HepG2 (cell line): ENCODE measurements around the gene EMC1. TPM values are rescaled to one million over a fixed set of nuclear protein-coding genes. Genes with fewer than 3 reads are reported as not detected.

ENCODE experiments used
- ATF5 ChIP-seq: sonication (generic); formaldehyde crosslinking; IDR thresholded peaks from 2 replicates; pipeline ENCODE4 v1.4.0; 2020; ENCODE audit warnings: mild to moderate bottlenecking, low read depth, missing genetic modification reagents
- BRCA1 ChIP-seq: sonication (generic); formaldehyde crosslinking; IDR thresholded peaks from 2 replicates; pipeline ENCODE4 v1.4.0; 2020; ENCODE audit warnings: missing genetic modification reagents
- CENPX ChIP-seq: sonication (generic); formaldehyde crosslinking; IDR thresholded peaks from 2 replicates; pipeline ENCODE4 v1.9.0; 2021; ENCODE audit warnings: mild to moderate bottlenecking, missing genetic modification reagents, moderate library complexity
- DPF2 ChIP-seq: sonication (generic); formaldehyde crosslinking; IDR thresholded peaks from 2 replicates; pipeline ENCODE4 v1.4.0; 2020; ENCODE audit warnings: mild to moderate bottlenecking, low read depth, missing genetic modification reagents, borderline replicate concordance
- FOXJ3 ChIP-seq: sonication (generic); formaldehyde crosslinking; IDR thresholded peaks from 2 replicates; pipeline ENCODE4 v1.4.0; 2020; ENCODE audit warnings: missing genetic modification reagents, mild to moderate bottlenecking, borderline replicate concordance
- HNRNPH1 ChIP-seq: fragments of 200-400 bp; formaldehyde crosslinking; optimal IDR thresholded peaks from 2 replicates; pipeline ENCODE3; 2017; ENCODE audit warnings: mild to moderate bottlenecking, low read depth, low read length
- IKZF4 ChIP-seq: sonication (generic); formaldehyde crosslinking; IDR thresholded peaks from 2 replicates; pipeline ENCODE4 v1.5.1; 2020; ENCODE audit warnings: borderline replicate concordance, mild to moderate bottlenecking, low read depth, missing genetic modification reagents; ENCODE audit errors: not compliant biosample characterization
- PLRG1 ChIP-seq: fragments of 450-650 bp; conservative IDR thresholded peaks from 2 replicates; pipeline ENCODE4 v1.6.1; 2016
- RARA ChIP-seq: IDR thresholded peaks from 2 replicates; pipeline ENCODE4 v1.6.1; 2016; ENCODE audit warnings: missing genetic modification reagents, missing compliant biosample characterization
- ZBTB8A ChIP-seq: sonication (generic); formaldehyde crosslinking; IDR thresholded peaks from 2 replicates; pipeline ENCODE4 v1.4.0; 2020; ENCODE audit warnings: mild to moderate bottlenecking, low read depth, missing genetic modification reagents, borderline replicate concordance
- ZMAT3 ChIP-seq: sonication (generic); formaldehyde crosslinking; conservative IDR thresholded peaks from 2 replicates; pipeline ENCODE4 v1.7.0; 2021; ENCODE audit warnings: missing genetic modification reagents
- ZNF101 ChIP-seq: sonication (generic); formaldehyde crosslinking; IDR thresholded peaks from 2 replicates; pipeline ENCODE4 v1.4.0; 2020; ENCODE audit warnings: mild to moderate bottlenecking, low read depth, missing genetic modification reagents, borderline replicate concordance
- ZNF18 ChIP-seq: sonication (generic); formaldehyde crosslinking; IDR thresholded peaks from 2 replicates; pipeline ENCODE4 v1.8.0; 2022; ENCODE audit warnings: mild to moderate bottlenecking, missing genetic modification reagents; ENCODE audit not compliant: insufficient replicate concordance
- ZNF256 ChIP-seq: sonication (generic); formaldehyde crosslinking; conservative IDR thresholded peaks from 2 replicates; pipeline ENCODE4 v1.4.0; 2020; ENCODE audit warnings: missing genetic modification reagents
- ZNF264 ChIP-seq: sonication (generic); formaldehyde crosslinking; IDR thresholded peaks from 2 replicates; pipeline ENCODE4 v1.4.0; 2020; ENCODE audit warnings: missing genetic modification reagents
- ZNF484 ChIP-seq: sonication (generic); formaldehyde crosslinking; IDR thresholded peaks from 2 replicates; pipeline ENCODE4 v1.5.1; 2020; ENCODE audit warnings: mild to moderate bottlenecking, low read depth, missing genetic modification reagents, borderline replicate concordance
- ZNF570 ChIP-seq: sonication (generic); formaldehyde crosslinking; IDR thresholded peaks from 2 replicates; pipeline ENCODE4 v1.4.0; 2020; ENCODE audit warnings: mild to moderate bottlenecking, missing genetic modification reagents, borderline replicate concordance
- ZNF660 ChIP-seq: sonication (generic); formaldehyde crosslinking; IDR thresholded peaks from 2 replicates; pipeline ENCODE4 v1.5.1; 2020; ENCODE audit warnings: mild to moderate bottlenecking, low read depth, missing genetic modification reagents, borderline replicate concordance
- ZNF710 ChIP-seq: sonication (generic); formaldehyde crosslinking; IDR thresholded peaks from 2 replicates; pipeline ENCODE4 v1.5.0; 2020; ENCODE audit warnings: mild to moderate bottlenecking, missing genetic modification reagents, borderline replicate concordance
- ZNF784 ChIP-seq: sonication (generic); formaldehyde crosslinking; IDR thresholded peaks from 2 replicates; pipeline ENCODE4 v1.5.1; 2020; ENCODE audit warnings: missing genetic modification reagents, mild to moderate bottlenecking, borderline replicate concordance
- ZSCAN29 ChIP-seq: sonication (generic); formaldehyde crosslinking; conservative IDR thresholded peaks from 2 replicates; pipeline ENCODE4 v1.4.0; 2020; ENCODE audit warnings: mild to moderate bottlenecking, missing genetic modification reagents
- polyA plus RNA-seq, 8 experiments: library from polyadenylated mRNA; depleted of rRNA in 3 of 8; stranded (reverse) in 7 of 8; unstranded in 1 of 8; fragments of >200 nt; fragmentation: Illumina TruSeq in 4 of 8; extraction: Trizol in 4 of 8; gene quantifications; 2 replicates each; pipeline versions ENCODE4 v1.2.1 to v1.2.3, GENCODE V29; 2011 to 2016; ENCODE audit warnings: low read depth in 4 of 8, missing spikeins in 1 of 8, mixed read lengths in 1 of 8; ENCODE audit not compliant: insufficient read depth in 1 of 8
- total RNA-seq, 5 experiments: library from RNA; depleted of rRNA; stranded (reverse); fragments of >200 nt; fragmentation: Illumina TruSeq; extraction: Trizol; gene quantifications; 2 replicates each; pipeline ENCODE4 v1.2.3, GENCODE V29; 2016; ENCODE audit warnings: low read depth in 1 of 5
- TF ChIP-seq, protein P1 (sequence below): sonication (generic); formaldehyde crosslinking; IDR thresholded peaks from 2 replicates; pipeline ENCODE4 v1.4.0; 2020; ENCODE audit warnings: missing genetic modification reagents
- TF ChIP-seq, protein P2 (sequence below): IDR thresholded peaks from 2 replicates; pipeline ENCODE4 v1.6.1; 2016; ENCODE audit warnings: mild to moderate bottlenecking, missing biosample characterization, missing genetic modification reagents

EMC1 gene
- total and polyA plus RNA-seq, 2 of the 13 experiments (the other 11 are each of a cell fraction or from before 2014, with no cell fraction given): 38.0 to 61.3 TPM

DNA sequence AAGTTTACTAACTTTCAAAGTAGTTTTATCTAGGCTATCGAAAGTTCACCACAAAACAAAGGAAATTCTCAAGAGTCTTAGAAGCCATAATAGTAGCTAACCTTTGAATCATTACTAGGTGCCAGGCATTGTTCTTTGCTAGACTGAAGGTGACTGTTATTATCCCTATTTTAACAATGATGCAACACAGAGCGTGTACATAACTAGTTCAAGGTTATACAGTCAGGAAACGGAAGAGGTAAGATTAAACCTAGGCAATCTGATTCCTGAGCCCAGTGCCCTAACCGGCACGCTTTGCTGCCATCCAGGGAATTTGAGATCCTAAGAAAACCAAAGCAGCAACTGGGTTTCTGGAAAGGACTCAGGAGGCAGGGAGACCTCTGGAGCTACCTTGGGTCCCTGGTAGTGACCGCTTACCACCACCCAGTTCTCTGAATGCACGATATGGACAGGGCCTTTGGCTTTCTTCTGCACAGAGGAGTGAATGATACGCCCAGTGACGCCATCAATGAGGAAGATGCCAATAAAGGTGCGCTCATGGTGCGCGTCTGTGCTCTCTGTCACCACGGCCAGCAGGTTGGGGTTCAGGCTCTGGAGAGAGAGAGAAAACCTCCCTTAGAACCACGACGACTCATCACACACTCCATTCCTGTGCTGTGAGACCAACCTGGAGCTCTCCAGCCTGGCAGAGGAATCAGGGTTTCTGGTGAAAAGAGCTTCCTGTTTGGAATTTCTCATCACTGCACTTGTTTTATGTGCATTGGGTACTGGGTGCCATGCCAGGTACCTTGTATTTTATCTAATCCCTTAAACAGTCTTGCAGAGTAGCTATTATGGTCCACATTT, 28.1 kb downstream of the EMC1 start (continued):
- TF ChIP-seq ZNF710 (no peak), ZSCAN29 (CRISPR knock-in tag) (no peak), HNRNPH1 (no peak), ZNF484 (CRISPR knock-in tag) (no peak), ZNF784 (CRISPR knock-in tag) (no peak), PLRG1 (no peak), ATF5 (CRISPR knock-in tag) (no peak), ZNF18 (CRISPR knock-in tag) (no peak), DPF2 (CRISPR knock-in tag) (no peak), ZNF101 (CRISPR knock-in tag) (no peak), ZNF660 (CRISPR knock-in tag) (no peak), ZNF256 (CRISPR knock-in tag) (no peak), ZMAT3 (CRISPR knock-in tag) (no peak), IKZF4 (CRISPR knock-in tag) (no peak), FOXJ3 (CRISPR knock-in tag) (peak; percentile 59; the same call in 1 of the 2 replicates), RARA (peak; percentile 97), CENPX (no peak), ZBTB8A (CRISPR knock-in tag) (no peak), ZNF264 (CRISPR knock-in tag) (peak; percentile 78; the same call in 1 of the 2 replicates), BRCA1 (CRISPR knock-in tag) (0 out of 2 replicates have a peak, but pooled peaks have one; percentile 66), ZNF570 (CRISPR knock-in tag) (no peak)
- TF ChIP-seq, protein P1, sequence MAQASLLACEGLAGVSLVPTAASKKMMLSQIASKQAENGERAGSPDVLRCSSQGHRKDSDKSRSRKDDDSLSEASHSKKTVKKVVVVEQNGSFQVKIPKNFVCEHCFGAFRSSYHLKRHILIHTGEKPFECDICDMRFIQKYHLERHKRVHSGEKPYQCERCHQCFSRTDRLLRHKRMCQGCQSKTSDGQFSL: no peak
- TF ChIP-seq, protein P2, sequence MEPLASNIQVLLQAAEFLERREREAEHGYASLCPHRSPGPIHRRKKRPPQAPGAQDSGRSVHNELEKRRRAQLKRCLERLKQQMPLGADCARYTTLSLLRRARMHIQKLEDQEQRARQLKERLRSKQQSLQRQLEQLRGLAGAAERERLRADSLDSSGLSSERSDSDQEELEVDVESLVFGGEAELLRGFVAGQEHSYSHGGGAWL (CRISPR knock-in tag): no peak
